ENCODE data around the gene ADAMTS3.

Gene ADAMTS3

GRCh38 chr4:72312032-72312650, 256.9 kb downstream of the ADAMTS3 start:
- H3K9me2 ChIP-seq (replicated peaks; ENCODE audit: low read depth, low read length), result no peaks in the 10 kb centered on the region
- no peaks in the 10 kb centered on the region for H3K9me3 ChIP-seq (ENCODE audit: insufficient read depth, low read depth, low read length)
- H3K36me3 ChIP-seq (ENCODE audit: insufficient read depth, low read length), result no peaks in the 10 kb centered on the region
- no peak overlapping the region for H3K4me2 ChIP-seq (ENCODE audit: low read depth, low read length, poor library complexity, severe bottlenecking)
- no peaks in the 10 kb centered on the region for H3K79me2 ChIP-seq (ENCODE audit: insufficient read depth, low read length)
- H4K20me1 ChIP-seq (ENCODE audit: insufficient read depth, low read length, poor library complexity, severe bottlenecking), result no peaks in the 10 kb centered on the region
- H2AFZ ChIP-seq (ENCODE audit: low read length), result no peak overlapping the region
- no peaks in the 10 kb centered on the region for H3K27me3 ChIP-seq (ENCODE audit: insufficient read depth, low read length, poor library complexity, severe bottlenecking)
- H3K4me3 ChIP-seq (ENCODE audit: low read length, poor library complexity, severe bottlenecking), result no peak overlapping the region
- no peak overlapping the region for H3K9ac ChIP-seq (ENCODE audit: low read depth, low read length, poor library complexity, severe bottlenecking)
- TF ChIP-seq EZH2phosphoT487 (IDR thresholded peaks at IDR 0.05; ENCODE audit: borderline replicate concordance) (no peak), CTCF (conservative IDR thresholded peaks at IDR 0.05; ENCODE audit: low read length) (no peak)
- H3F3A ChIP-seq (ENCODE audit: low read depth), result no peaks in the 10 kb centered on the region
- H3K4me1 ChIP-seq (ENCODE audit: insufficient read depth, low read length, poor library complexity, severe bottlenecking), result no peaks in the 10 kb centered on the region

GRCh38 chr4:72311291-72311690, 257.7 kb downstream of the ADAMTS3 start:
- Histone ChIP-seq H3F3A (ENCODE audit: low read depth) (no peaks in the 10 kb centered on the region), H3K4me2 (ENCODE audit: low read depth, low read length, poor library complexity, severe bottlenecking) (no peak overlapping the region), H3K9ac (ENCODE audit: low read depth, low read length, poor library complexity, severe bottlenecking) (no peak overlapping the region), H3K9me3 (ENCODE audit: insufficient read depth, low read depth, low read length) (no peaks in the 10 kb centered on the region), H3K27me3 (ENCODE audit: insufficient read depth, low read length, poor library complexity, severe bottlenecking) (no peaks in the 10 kb centered on the region), H3K4me3 (ENCODE audit: low read length, poor library complexity, severe bottlenecking) (no peak overlapping the region), H4K20me1 (ENCODE audit: insufficient read depth, low read length, poor library complexity, severe bottlenecking) (no peaks in the 10 kb centered on the region), H3K9me2 (replicated peaks; ENCODE audit: low read depth, low read length) (no peaks in the 10 kb centered on the region), H2AFZ (ENCODE audit: low read length) (no peak overlapping the region), H3K4me1 (ENCODE audit: insufficient read depth, low read length, poor library complexity, severe bottlenecking) (no peaks in the 10 kb centered on the region), H3K79me2 (ENCODE audit: insufficient read depth, low read length) (no peaks in the 10 kb centered on the region), H3K36me3 (ENCODE audit: insufficient read depth, low read length) (no peaks in the 10 kb centered on the region)
- TF ChIP-seq EZH2phosphoT487 (IDR thresholded peaks at IDR 0.05; ENCODE audit: borderline replicate concordance) (no peak), CTCF (conservative IDR thresholded peaks at IDR 0.05; ENCODE audit: low read length) (no peak)

GRCh38 chr4:72305620-72306019, 263.4 kb downstream of the ADAMTS3 start:
- no peaks in the 10 kb centered on the region for H3K4me1 ChIP-seq (ENCODE audit: insufficient read depth, low read length, poor library complexity, severe bottlenecking)
- TF ChIP-seq EZH2phosphoT487 (IDR thresholded peaks at IDR 0.05; ENCODE audit: borderline replicate concordance) (no peak), CTCF (conservative IDR thresholded peaks at IDR 0.05; ENCODE audit: low read length) (no peak)

More at GRCh38 chr4:72305620-72306019, 263.4 kb downstream of the ADAMTS3 start:
- H2AFZ ChIP-seq (ENCODE audit: low read length), result no peak overlapping the region
- H3K36me3 ChIP-seq (ENCODE audit: insufficient read depth, low read length), result no peaks in the 10 kb centered on the region
- H3K4me3 ChIP-seq (ENCODE audit: low read length, poor library complexity, severe bottlenecking), result no peak overlapping the region
- H3K27me3 ChIP-seq (ENCODE audit: insufficient read depth, low read length, poor library complexity, severe bottlenecking), result no peaks in the 10 kb centered on the region
- H3F3A ChIP-seq (ENCODE audit: low read depth), result no peaks in the 10 kb centered on the region
- no peak overlapping the region for H3K9ac ChIP-seq (ENCODE audit: low read depth, low read length, poor library complexity, severe bottlenecking)
- H4K20me1 ChIP-seq (ENCODE audit: insufficient read depth, low read length, poor library complexity, severe bottlenecking), result no peaks in the 10 kb centered on the region
- no peaks in the 10 kb centered on the region for H3K9me3 ChIP-seq (ENCODE audit: insufficient read depth, low read depth, low read length)
- no peak overlapping the region for H3K4me2 ChIP-seq (ENCODE audit: low read depth, low read length, poor library complexity, severe bottlenecking)
- no peaks in the 10 kb centered on the region for H3K79me2 ChIP-seq (ENCODE audit: insufficient read depth, low read length)
- no peaks in the 10 kb centered on the region for H3K9me2 ChIP-seq (replicated peaks; ENCODE audit: low read depth, low read length)
